ENCODE results near the gene HAUS8. TPM values are rescaled to one million over a fixed set of nuclear protein-coding genes. Genes with fewer than 3 reads are reported as not detected.

The HAUS8 gene
- total RNA-seq, 1 experiment from 2014 or later: 30.8 TPM

GRCh38 chr19:17011485-17011884, 63.8 kb downstream of the HAUS8 start:
- Histone ChIP-seq H3K4me2 (no peak overlapping the region), H3K36me3 (ENCODE audit: low read depth) (no peaks in the 10 kb centered on the region), H3K9me3 (ENCODE audit: insufficient read depth, low read depth) (peaks cover 20% of the 10 kb centered on the region), H2AFZ (no peak overlapping the region), H4K20me1 (ENCODE audit: insufficient read depth) (no peaks in the 10 kb centered on the region), H3K79me2 (ENCODE audit: low read depth) (no peaks in the 10 kb centered on the region), H3K9me2 (ENCODE audit: insufficient read depth) (no peaks in the 10 kb centered on the region), H3K27me3 (ENCODE audit: insufficient read depth, low read depth) (no peaks in the 10 kb centered on the region), H3K4me1 (replicated peaks; ENCODE audit: insufficient read depth) (peaks cover 8% of the 10 kb centered on the region), H3F3A (ENCODE audit: insufficient read depth, low read depth) (peaks cover 14% of the 10 kb centered on the region), H3K4me3 (no peak overlapping the region), H3K27ac (no peak overlapping the region)
- CTCF ChIA-PET: no interaction called here
- TF ChIP-seq EZH2 (IDR thresholded peaks at IDR 0.05; ENCODE audit: low read depth) (no peak), CTCF (conservative IDR thresholded peaks at IDR 0.05) (no peak)
- POLR2A ChIA-PET (ENCODE audit: unreplicated experiment): no interaction called here
- DNase-seq: no peak
- BruUV-seq (replicated peaks): no TSS peak
- intact Hi-C loops (cut with micrococcal nuclease; ENCODE audit: unreplicated experiment): no loop called here

GRCh38 chr19:17006579-17006978, 68.7 kb downstream of the HAUS8 start:
- Histone ChIP-seq H3K4me1 (replicated peaks; ENCODE audit: insufficient read depth) (no peaks in the 10 kb centered on the region), H3F3A (ENCODE audit: insufficient read depth, low read depth) (no peaks in the 10 kb centered on the region), H3K79me2 (ENCODE audit: low read depth) (no peaks in the 10 kb centered on the region), H3K36me3 (ENCODE audit: low read depth) (no peaks in the 10 kb centered on the region), H2AFZ (no peak overlapping the region), H3K27me3 (ENCODE audit: insufficient read depth, low read depth) (no peaks in the 10 kb centered on the region), H3K9me3 (ENCODE audit: insufficient read depth, low read depth) (no peaks in the 10 kb centered on the region), H4K20me1 (ENCODE audit: insufficient read depth) (no peaks in the 10 kb centered on the region), H3K4me3 (no peak overlapping the region), H3K27ac (no peak overlapping the region), H3K9me2 (ENCODE audit: insufficient read depth) (no peaks in the 10 kb centered on the region), H3K4me2 (no peak overlapping the region)
- no TSS peak for BruUV-seq (replicated peaks)
- CTCF ChIA-PET: interaction anchor here (0.7 kb wide), 1 partner anchor 14 kb away, joined by 3 read pairs; no protein-coding TSS in a partner anchor
- no peak for TF ChIP-seq EZH2 (IDR thresholded peaks at IDR 0.05; ENCODE audit: low read depth)
- TF ChIP-seq CTCF (conservative IDR thresholded peaks at IDR 0.05): no peak
- POLR2A ChIA-PET (ENCODE audit: unreplicated experiment): no interaction called here
- intact Hi-C loops (cut with micrococcal nuclease; ENCODE audit: unreplicated experiment): no loop called here
- no peak for DNase-seq

- H3K4me3 ChIP-seq: no peak overlapping the region
- H3K79me2 ChIP-seq (ENCODE audit: low read depth): no peaks in the 10 kb centered on the region
- TF ChIP-seq EZH2 (IDR thresholded peaks at IDR 0.05; ENCODE audit: low read depth) (no peak), CTCF (conservative IDR thresholded peaks at IDR 0.05) (peak; percentile 54)
- H4K20me1 ChIP-seq (ENCODE audit: insufficient read depth): no peaks in the 10 kb centered on the region
- intact Hi-C loops (cut with micrococcal nuclease; ENCODE audit: unreplicated experiment): no loop called here
- no peak for DNase-seq
- BruUV-seq (replicated peaks): no TSS peak
- H3K9me2 ChIP-seq (ENCODE audit: insufficient read depth): no peaks in the 10 kb centered on the region
- H3K4me1 ChIP-seq (replicated peaks; ENCODE audit: insufficient read depth): no peaks in the 10 kb centered on the region
- ChIA-PET POLR2A (ENCODE audit: unreplicated experiment) (no interaction called here), CTCF (no interaction called here)
- no peak overlapping the region for H2AFZ ChIP-seq
- H3K27ac ChIP-seq: no peak overlapping the region
- no peaks in the 10 kb centered on the region for H3K9me3 ChIP-seq (ENCODE audit: insufficient read depth, low read depth)
- H3K27me3 ChIP-seq (ENCODE audit: insufficient read depth, low read depth): no peaks in the 10 kb centered on the region
- no peaks in the 10 kb centered on the region for H3F3A ChIP-seq (ENCODE audit: insufficient read depth, low read depth)
- no peaks in the 10 kb centered on the region for H3K36me3 ChIP-seq (ENCODE audit: low read depth)
- no peak overlapping the region for H3K4me2 ChIP-seq
Observed at GRCh38 chr19:17005000-17005399, 70.3 kb downstream of the HAUS8 start.
